Ishikawa (cell line): ENCODE data around the gene CFAP97.

Source experiments
- EP300 ChIP-seq: IDR thresholded peaks from 2 replicates; pipeline ENCODE4 v1.6.1; 2012; ENCODE audit warnings: borderline replicate concordance
- FOXM1 ChIP-seq: IDR thresholded peaks from 2 replicates; pipeline ENCODE4 v1.6.1; 2012; ENCODE audit warnings: low read depth, borderline replicate concordance
- TF ChIP-seq, protein P1 (sequence below): IDR thresholded peaks from 2 replicates; pipeline ENCODE4 v1.6.1; 2012; ENCODE audit warnings: low read depth, mild to moderate bottlenecking

DNA sequence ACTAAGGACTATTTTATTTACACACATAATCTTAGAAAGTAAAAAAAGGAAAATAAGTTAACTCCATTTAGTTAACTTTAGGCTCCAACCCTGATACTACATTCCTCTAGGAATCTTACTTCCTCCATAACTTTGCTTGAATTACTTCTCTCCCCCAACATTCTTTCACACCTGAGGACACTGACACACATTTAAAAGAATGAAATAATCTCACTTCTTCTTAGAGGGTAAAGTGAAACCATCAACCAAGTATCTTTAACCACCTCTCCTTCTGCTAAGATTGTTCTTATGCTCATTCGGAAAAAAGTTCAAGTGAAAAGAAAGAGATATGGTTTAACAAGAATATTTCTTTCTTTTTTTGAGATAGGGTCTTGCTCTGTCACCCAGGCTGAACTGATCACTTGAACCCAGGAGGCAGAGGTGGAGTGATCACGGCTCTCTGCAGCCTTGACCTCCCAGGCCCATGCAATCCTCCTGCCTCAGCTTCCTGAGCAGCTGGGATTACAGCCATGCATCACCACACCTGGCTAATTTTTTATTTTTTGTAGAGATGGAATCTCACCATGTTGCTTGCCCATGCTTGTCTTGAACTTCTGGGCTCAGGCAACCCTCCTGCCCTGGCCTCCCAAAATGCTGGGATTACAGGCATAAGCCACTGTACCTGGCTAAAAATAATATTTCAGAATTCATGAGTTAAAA lies 32.3 kb downstream of the CFAP97 start:
- no peak for TF ChIP-seq FOXM1
- no peak for TF ChIP-seq EP300
- TF ChIP-seq, protein P1, sequence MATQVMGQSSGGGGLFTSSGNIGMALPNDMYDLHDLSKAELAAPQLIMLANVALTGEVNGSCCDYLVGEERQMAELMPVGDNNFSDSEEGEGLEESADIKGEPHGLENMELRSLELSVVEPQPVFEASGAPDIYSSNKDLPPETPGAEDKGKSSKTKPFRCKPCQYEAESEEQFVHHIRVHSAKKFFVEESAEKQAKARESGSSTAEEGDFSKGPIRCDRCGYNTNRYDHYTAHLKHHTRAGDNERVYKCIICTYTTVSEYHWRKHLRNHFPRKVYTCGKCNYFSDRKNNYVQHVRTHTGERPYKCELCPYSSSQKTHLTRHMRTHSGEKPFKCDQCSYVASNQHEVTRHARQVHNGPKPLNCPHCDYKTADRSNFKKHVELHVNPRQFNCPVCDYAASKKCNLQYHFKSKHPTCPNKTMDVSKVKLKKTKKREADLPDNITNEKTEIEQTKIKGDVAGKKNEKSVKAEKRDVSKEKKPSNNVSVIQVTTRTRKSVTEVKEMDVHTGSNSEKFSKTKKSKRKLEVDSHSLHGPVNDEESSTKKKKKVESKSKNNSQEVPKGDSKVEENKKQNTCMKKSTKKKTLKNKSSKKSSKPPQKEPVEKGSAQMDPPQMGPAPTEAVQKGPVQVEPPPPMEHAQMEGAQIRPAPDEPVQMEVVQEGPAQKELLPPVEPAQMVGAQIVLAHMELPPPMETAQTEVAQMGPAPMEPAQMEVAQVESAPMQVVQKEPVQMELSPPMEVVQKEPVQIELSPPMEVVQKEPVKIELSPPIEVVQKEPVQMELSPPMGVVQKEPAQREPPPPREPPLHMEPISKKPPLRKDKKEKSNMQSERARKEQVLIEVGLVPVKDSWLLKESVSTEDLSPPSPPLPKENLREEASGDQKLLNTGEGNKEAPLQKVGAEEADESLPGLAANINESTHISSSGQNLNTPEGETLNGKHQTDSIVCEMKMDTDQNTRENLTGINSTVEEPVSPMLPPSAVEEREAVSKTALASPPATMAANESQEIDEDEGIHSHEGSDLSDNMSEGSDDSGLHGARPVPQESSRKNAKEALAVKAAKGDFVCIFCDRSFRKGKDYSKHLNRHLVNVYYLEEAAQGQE, result no peak
